Measurements from ENCODE around the gene AURKAIP1.

Gene AURKAIP1

DNA sequence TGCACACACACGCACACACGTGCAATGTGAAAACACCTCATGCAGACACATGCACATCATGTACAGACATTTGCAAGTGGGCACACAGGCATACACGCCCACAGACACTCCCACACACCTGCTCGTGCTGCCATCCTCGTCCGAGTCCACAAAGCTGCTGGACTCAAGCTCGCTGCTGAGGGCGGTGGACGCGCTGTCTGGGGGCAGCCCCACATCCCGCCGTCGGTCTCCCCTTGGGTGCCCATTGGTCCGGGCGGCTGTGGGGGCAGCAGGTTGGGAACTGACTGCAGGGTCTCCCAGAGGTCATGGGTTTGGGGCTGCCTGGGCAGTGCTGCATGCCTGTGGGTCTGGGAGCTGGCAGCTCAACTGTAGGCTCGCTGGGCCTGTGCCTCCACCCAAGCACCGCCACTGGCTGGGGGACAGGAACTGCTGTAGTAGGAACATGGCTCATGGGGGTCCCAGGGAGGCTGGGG lies 33.4 kb downstream of the AURKAIP1 start:
- H2BK5ac ChIP-seq (ENCODE audit: low read length) = no peak overlapping the region
- H3K79me1 ChIP-seq (ENCODE audit: low read length) = peaks cover 9% of the 10 kb centered on the region
- H3K23ac ChIP-seq (ENCODE audit: low read length) = no peak overlapping the region
- WGBS (ENCODE audit: extremely low coverage, insufficient coverage, low lambda C conversion rate) = no CpG with 5 or more reads among the region's 17 CpGs
- H3K27ac ChIP-seq (ENCODE audit: low read depth, low read length) = no peak overlapping the region
- H3K4me2 ChIP-seq (ENCODE audit: low read length) = no peak overlapping the region
- H3K79me2 ChIP-seq (ENCODE audit: control insufficient read depth, insufficient read depth, low read length) = peaks cover 11% of the 10 kb centered on the region
- no peak overlapping the region for H4K8ac ChIP-seq (ENCODE audit: low read depth, low read length)
- no peak overlapping the region for H4K5ac ChIP-seq (ENCODE audit: low read length)
- no peak overlapping the region for H2BK120ac ChIP-seq (ENCODE audit: low read depth, low read length)
- no peak overlapping the region for H3K18ac ChIP-seq (ENCODE audit: low read length)
- H3K36me3 ChIP-seq (ENCODE audit: control insufficient read depth, insufficient read depth, low read length) = peaks cover 7% of the 10 kb centered on the region
- H3K4me1 ChIP-seq (ENCODE audit: control insufficient read depth, low read depth, low read length) = no peaks in the 10 kb centered on the region
- no peak overlapping the region for H3K56ac ChIP-seq (ENCODE audit: low read length)
- H3K4me3 ChIP-seq (ENCODE audit: low read length) = no peak overlapping the region
- no peak overlapping the region for H3K9ac ChIP-seq (ENCODE audit: low read length)
- H3K27me3 ChIP-seq (ENCODE audit: insufficient read depth, low read length, poor library complexity) = no peaks in the 10 kb centered on the region
- DNase-seq = no peak
- no peak overlapping the region for H3K4ac ChIP-seq (ENCODE audit: low read depth, low read length)
- no peak overlapping the region for H2AK5ac ChIP-seq (ENCODE audit: low read length)
- H2BK15ac ChIP-seq (replicated peaks; ENCODE audit: low read depth) = no peak overlapping the region

DNA sequence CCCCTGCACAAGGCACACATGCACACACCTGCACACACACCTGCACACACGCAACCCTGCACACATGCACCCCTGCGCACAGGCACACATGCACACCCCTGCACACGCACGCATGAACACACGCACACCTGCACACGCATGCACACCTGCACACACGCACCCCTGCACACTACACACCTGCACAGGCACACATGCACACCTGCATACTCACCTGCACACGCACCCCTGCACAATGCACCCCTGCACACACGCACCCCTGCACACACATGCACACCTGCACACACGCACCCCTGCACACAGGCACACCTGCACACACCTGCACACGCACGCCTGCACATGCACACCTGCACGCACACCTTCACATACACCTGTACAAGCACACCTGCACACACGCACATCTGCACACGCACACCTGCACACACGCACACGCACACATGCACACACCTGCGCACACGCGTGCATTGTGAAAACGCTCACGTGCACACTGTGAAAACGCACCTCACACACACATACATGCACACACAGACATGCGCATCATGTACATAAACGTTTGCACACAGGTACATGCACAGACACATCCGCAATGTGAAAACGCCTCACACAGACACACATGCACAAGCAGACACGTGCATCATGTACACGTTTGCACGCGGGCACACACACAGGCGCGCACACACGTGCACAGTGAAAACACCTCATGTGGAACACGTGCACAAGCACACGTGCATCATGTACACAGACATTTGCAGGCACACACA lies 34.0 kb downstream of the AURKAIP1 start:
- H3K4me3 ChIP-seq (ENCODE audit: low read length) = no peak overlapping the region
- H3K18ac ChIP-seq (ENCODE audit: low read length) = no peak overlapping the region
- no peak overlapping the region for H3K56ac ChIP-seq (ENCODE audit: low read length)
- H3K27ac ChIP-seq (ENCODE audit: low read depth, low read length) = no peak overlapping the region
- peaks cover 7% of the 10 kb centered on the region for H3K36me3 ChIP-seq (ENCODE audit: control insufficient read depth, insufficient read depth, low read length)
- no peak overlapping the region for H3K4ac ChIP-seq (ENCODE audit: low read depth, low read length)
- no peak overlapping the region for H2BK5ac ChIP-seq (ENCODE audit: low read length)
- no CpG with 5 or more reads among the region's 36 CpGs for WGBS (ENCODE audit: extremely low coverage, insufficient coverage, low lambda C conversion rate)
- H2AK5ac ChIP-seq (ENCODE audit: low read length) = no peak overlapping the region
- H3K9ac ChIP-seq (ENCODE audit: low read length) = no peak overlapping the region
- no peak overlapping the region for H2BK120ac ChIP-seq (ENCODE audit: low read depth, low read length)
- H3K4me1 ChIP-seq (ENCODE audit: control insufficient read depth, low read depth, low read length) = no peaks in the 10 kb centered on the region
- no peak overlapping the region for H3K23ac ChIP-seq (ENCODE audit: low read length)
- no peak overlapping the region for H3K4me2 ChIP-seq (ENCODE audit: low read length)
- DNase-seq = no peak
- no peaks in the 10 kb centered on the region for H3K27me3 ChIP-seq (ENCODE audit: insufficient read depth, low read length, poor library complexity)
- H2BK15ac ChIP-seq (replicated peaks; ENCODE audit: low read depth) = no peak overlapping the region
- H3K79me2 ChIP-seq (ENCODE audit: control insufficient read depth, insufficient read depth, low read length) = peaks cover 5% of the 10 kb centered on the region
- no peak overlapping the region for H4K5ac ChIP-seq (ENCODE audit: low read length)
- H4K8ac ChIP-seq (ENCODE audit: low read depth, low read length) = no peak overlapping the region
- peaks cover 4% of the 10 kb centered on the region for H3K79me1 ChIP-seq (ENCODE audit: low read length)

DNA sequence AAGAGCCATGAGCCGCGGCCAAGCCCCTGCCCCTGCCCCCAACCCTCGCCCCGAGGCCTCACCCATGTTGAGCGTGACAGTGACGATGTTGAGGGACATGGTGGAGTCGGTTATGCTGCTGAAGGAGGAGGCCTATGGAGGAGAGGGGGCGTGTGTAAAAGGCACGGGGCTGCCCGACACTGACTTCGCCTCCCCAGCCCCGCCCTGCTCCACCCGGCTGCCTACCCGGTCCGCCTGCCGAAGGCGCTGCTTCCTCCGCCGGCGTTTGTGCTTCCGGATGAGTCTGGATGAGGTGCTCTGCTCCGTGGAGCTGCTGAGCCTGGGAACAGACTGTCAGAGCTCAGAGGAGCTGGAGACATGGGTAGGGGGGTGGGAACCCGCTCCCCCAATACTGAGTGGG lies 34.8 kb downstream of the AURKAIP1 start:
- Histone ChIP-seq H3K27me3 (ENCODE audit: insufficient read depth, low read length, poor library complexity) (no peaks in the 10 kb centered on the region), H3K56ac (ENCODE audit: low read length) (no peak overlapping the region), H3K79me2 (ENCODE audit: control insufficient read depth, insufficient read depth, low read length) (no peaks in the 10 kb centered on the region), H3K18ac (ENCODE audit: low read length) (no peak overlapping the region), H3K9ac (ENCODE audit: low read length) (no peak overlapping the region), H4K8ac (ENCODE audit: low read depth, low read length) (no peak overlapping the region), H2AK5ac (ENCODE audit: low read length) (no peak overlapping the region), H3K27ac (ENCODE audit: low read depth, low read length) (no peak overlapping the region), H2BK120ac (ENCODE audit: low read depth, low read length) (no peak overlapping the region), H3K4me3 (ENCODE audit: low read length) (no peak overlapping the region), H4K5ac (ENCODE audit: low read length) (no peak overlapping the region), H3K36me3 (ENCODE audit: control insufficient read depth, insufficient read depth, low read length) (peaks cover 7% of the 10 kb centered on the region), H2BK15ac (replicated peaks; ENCODE audit: low read depth) (no peak overlapping the region), H2BK5ac (ENCODE audit: low read length) (no peak overlapping the region), H3K23ac (ENCODE audit: low read length) (no peak overlapping the region), H3K4me2 (ENCODE audit: low read length) (no peak overlapping the region), H3K4me1 (ENCODE audit: control insufficient read depth, low read depth, low read length) (no peaks in the 10 kb centered on the region), H3K79me1 (ENCODE audit: low read length) (peaks cover 2% of the 10 kb centered on the region), H3K4ac (ENCODE audit: low read depth, low read length) (no peak overlapping the region)
- no peak for DNase-seq
- no CpG with 5 or more reads among the region's 23 CpGs for WGBS (ENCODE audit: extremely low coverage, insufficient coverage, low lambda C conversion rate)

DNA sequence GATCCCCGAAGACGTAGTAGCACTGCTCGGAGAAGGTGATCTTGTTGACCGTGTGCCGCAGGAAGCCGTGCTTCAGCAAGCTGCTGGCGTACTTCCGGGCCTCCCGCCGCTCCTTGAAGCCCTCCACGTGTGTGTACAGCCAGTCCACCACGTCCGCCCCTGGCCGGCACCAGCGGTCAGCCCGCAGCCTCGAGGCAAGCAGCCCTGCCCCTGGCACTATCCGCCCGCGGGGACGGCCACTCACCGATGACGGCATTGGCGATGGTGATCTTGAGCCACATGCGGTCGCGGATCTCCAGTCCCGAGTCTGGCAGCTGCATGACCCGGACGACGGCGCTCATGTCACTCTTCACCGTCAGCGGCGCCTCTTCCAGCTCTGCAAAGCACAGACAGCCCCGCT lies 36.7 kb downstream of the AURKAIP1 start:
- Histone ChIP-seq H3K9ac (ENCODE audit: low read length) (no peak overlapping the region), H3K36me3 (ENCODE audit: control insufficient read depth, insufficient read depth, low read length) (peaks cover 7% of the 10 kb centered on the region), H3K56ac (ENCODE audit: low read length) (no peak overlapping the region), H3K4ac (ENCODE audit: low read depth, low read length) (no peak overlapping the region), H3K4me3 (ENCODE audit: low read length) (no peak overlapping the region), H3K27me3 (ENCODE audit: insufficient read depth, low read length, poor library complexity) (no peaks in the 10 kb centered on the region), H3K27ac (ENCODE audit: low read depth, low read length) (no peak overlapping the region), H3K79me1 (ENCODE audit: low read length) (peaks cover under 1% of the 10 kb centered on the region), H4K8ac (ENCODE audit: low read depth, low read length) (no peak overlapping the region), H4K5ac (ENCODE audit: low read length) (no peak overlapping the region), H2BK15ac (replicated peaks; ENCODE audit: low read depth) (no peak overlapping the region), H3K4me1 (ENCODE audit: control insufficient read depth, low read depth, low read length) (no peaks in the 10 kb centered on the region), H3K23ac (ENCODE audit: low read length) (no peak overlapping the region), H2BK5ac (ENCODE audit: low read length) (no peak overlapping the region), H2AK5ac (ENCODE audit: low read length) (no peak overlapping the region), H3K18ac (ENCODE audit: low read length) (no peak overlapping the region), H3K4me2 (ENCODE audit: low read length) (no peak overlapping the region), H2BK120ac (ENCODE audit: low read depth, low read length) (no peak overlapping the region), H3K79me2 (ENCODE audit: control insufficient read depth, insufficient read depth, low read length) (no peaks in the 10 kb centered on the region)
- no CpG with 5 or more reads among the region's 36 CpGs for WGBS (ENCODE audit: extremely low coverage, insufficient coverage, low lambda C conversion rate)
- DNase-seq = no peak

DNA sequence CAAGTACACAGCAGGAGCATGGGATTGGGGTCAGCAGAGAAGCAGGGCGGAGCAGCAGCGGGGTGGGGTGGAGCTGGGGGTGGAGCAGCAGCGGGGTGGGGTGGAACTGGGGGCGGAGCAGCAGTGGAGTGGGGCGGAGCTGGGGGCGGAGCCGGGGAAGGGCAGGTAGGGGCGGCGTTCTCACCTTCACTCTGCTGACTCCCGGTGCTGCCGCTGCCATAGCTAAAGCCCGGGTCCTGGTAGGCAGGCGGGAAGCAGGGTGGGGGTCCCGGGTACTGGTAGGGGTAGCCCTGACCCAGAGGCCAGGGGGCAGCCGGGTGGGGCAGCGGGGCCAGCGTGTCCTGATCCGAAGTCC lies 37.2 kb downstream of the AURKAIP1 start:
- Histone ChIP-seq H3K36me3 (ENCODE audit: control insufficient read depth, insufficient read depth, low read length) (peaks cover 7% of the 10 kb centered on the region), H3K4me3 (ENCODE audit: low read length) (no peak overlapping the region), H3K4me2 (ENCODE audit: low read length) (no peak overlapping the region), H3K4me1 (ENCODE audit: control insufficient read depth, low read depth, low read length) (no peaks in the 10 kb centered on the region), H2AK5ac (ENCODE audit: low read length) (no peak overlapping the region), H3K4ac (ENCODE audit: low read depth, low read length) (no peak overlapping the region), H2BK5ac (ENCODE audit: low read length) (no peak overlapping the region), H4K8ac (ENCODE audit: low read depth, low read length) (no peak overlapping the region), H4K5ac (ENCODE audit: low read length) (no peak overlapping the region), H3K27me3 (ENCODE audit: insufficient read depth, low read length, poor library complexity) (no peaks in the 10 kb centered on the region), H3K18ac (ENCODE audit: low read length) (no peak overlapping the region), H3K79me1 (ENCODE audit: low read length) (no peaks in the 10 kb centered on the region), H3K27ac (ENCODE audit: low read depth, low read length) (no peak overlapping the region), H3K23ac (ENCODE audit: low read length) (no peak overlapping the region), H3K9ac (ENCODE audit: low read length) (no peak overlapping the region), H2BK15ac (replicated peaks; ENCODE audit: low read depth) (no peak overlapping the region), H2BK120ac (ENCODE audit: low read depth, low read length) (no peak overlapping the region), H3K79me2 (ENCODE audit: control insufficient read depth, insufficient read depth, low read length) (no peaks in the 10 kb centered on the region), H3K56ac (ENCODE audit: low read length) (no peak overlapping the region)
- no CpG with 5 or more reads among the region's 18 CpGs for WGBS (ENCODE audit: extremely low coverage, insufficient coverage, low lambda C conversion rate)
- DNase-seq = no peak
